B cell (primary cell): ENCODE data around the gene CTIF. TPM values are rescaled to one million over a fixed set of nuclear protein-coding genes. Genes with fewer than 3 reads are reported as not detected.

Experiments
- ATAC-seq: fragments of 200-7000 bp; cut with Tn5 transposase; one replicate; pipeline ENCODE4 v1.10.0; 2021; ENCODE audit warnings: low read depth, mild to moderate bottlenecking, moderate number of reproducible peaks, moderate library complexity
- CTCF ChIA-PET: fragments of 350-600 bp; sonication (Branson Sonifier 250); formaldehyde crosslinking; loops from one replicate; lab custom pipeline; 2021; ENCODE audit warnings: antibody characterized with exemption, inconsistent platforms; lab: Charles Lee
- POLR2A ChIA-PET: fragments of 350-600 bp; sonication (Branson Sonifier 250); formaldehyde crosslinking; loops from one replicate; lab custom pipeline; 2021; ENCODE audit warnings: antibody characterized with exemption; lab: Charles Lee
- DNase-seq: peaks from one replicate; pipeline ENCODE4 v3.0.0; 2013
- H2AFZ ChIP-seq: 2 replicates; pipeline ENCODE4 v1.6.1; 2012; ENCODE audit warnings: mild to moderate bottlenecking, low read depth, low read length; ENCODE audit not compliant: insufficient read depth, poor library complexity, severe bottlenecking
- H3K27ac ChIP-seq, 2 donors: 1 replicate in 1 of 2; 2 replicates in 1 of 2; pipeline ENCODE4 v1.5.1; 2012 to 2013; ENCODE audit warnings: low read length in 2 of 2, mild to moderate bottlenecking in 2 of 2, moderate library complexity in 1 of 2
- H3K27me3 ChIP-seq, 4 experiments: fragments of 200-600 bp in 1 of 4; sonication (generic) in 1 of 4; replicated peaks in 1 of 4; 1 replicate in 2 of 4; 2 replicates in 2 of 4; pipeline versions ENCODE4 v1.6.1 to v1.7.0; 2013 to 2016; ENCODE audit warnings: low read length in 3 of 4, mild to moderate bottlenecking in 2 of 4, mixed read lengths in 1 of 4, moderate library complexity in 1 of 4; ENCODE audit not compliant: insufficient read depth in 4 of 4, control insufficient read depth in 3 of 4; ENCODE audit errors: control extremely low read depth in 1 of 4
- H3K36me3 ChIP-seq, 2 experiments: replicated peaks in 1 of 2; 1 replicate in 1 of 2; 2 replicates in 1 of 2; pipeline versions ENCODE4 v1.6.1 to v1.7.1; 2013; ENCODE audit warnings: low read length in 1 of 2; ENCODE audit not compliant: insufficient read depth in 2 of 2, control insufficient read depth in 1 of 2; ENCODE audit errors: control extremely low read depth in 1 of 2, extremely low read depth in 1 of 2
- H3K4me1 ChIP-seq, 2 donors: fragments of 200-600 bp in 1 of 2; sonication (generic) in 1 of 2; 1 replicate in 1 of 2; 2 replicates in 1 of 2; pipeline versions ENCODE4 v1.5.1 to v1.6.1; 2013 to 2017; ENCODE audit warnings: low read length in 2 of 2; ENCODE audit not compliant: control insufficient read depth in 2 of 2, insufficient read depth in 2 of 2
- H3K4me2 ChIP-seq: replicated peaks from 2 replicates; pipeline ENCODE3; 2012; ENCODE audit warnings: mild to moderate bottlenecking, low read depth, low read length; ENCODE audit not compliant: poor library complexity, severe bottlenecking
- H3K4me3 ChIP-seq, 5 experiments: fragments of 200-600 bp in 1 of 5; sonication (generic) in 1 of 5; 1 replicate in 3 of 5; 2 replicates in 2 of 5; pipeline versions ENCODE4 v1.5.1 to v1.7.0; 2011 to 2016; ENCODE audit warnings: low read length in 4 of 5, mild to moderate bottlenecking in 4 of 5, low read depth in 2 of 5, control low read depth in 1 of 5, moderate library complexity in 1 of 5; ENCODE audit not compliant: insufficient read depth in 1 of 5; ENCODE audit errors: control extremely low read depth in 1 of 5, extremely low read depth in 1 of 5
- H3K79me2 ChIP-seq: fragments of 200-600 bp; sonication (generic); one replicate; pipeline ENCODE4 v1.6.0; 2016; ENCODE audit warnings: low read length; ENCODE audit not compliant: control insufficient read depth, insufficient read depth
- H3K9ac ChIP-seq: fragments of 200-600 bp; sonication (generic); 2 replicates; pipeline ENCODE4 v1.6.1; 2017; ENCODE audit warnings: mild to moderate bottlenecking, low read length, moderate library complexity
- H3K9me3 ChIP-seq, 3 donors: one replicate each; pipeline versions ENCODE4 v1.6.1 to v1.7.1; 2013; ENCODE audit warnings: low read length in 2 of 3; ENCODE audit not compliant: control insufficient read depth in 2 of 3, insufficient read depth in 1 of 3; ENCODE audit errors: control extremely low read depth in 1 of 3
- H4K20me1 ChIP-seq: 2 replicates; pipeline ENCODE4 v1.6.0; 2012; ENCODE audit warnings: mild to moderate bottlenecking, low read length; ENCODE audit not compliant: insufficient read depth, control insufficient read depth, poor library complexity, severe bottlenecking
- H3K27ac Mint-ChIP-seq: one replicate; pipeline ENCODE4 v1.8.0; 2021; ENCODE audit warnings: mixed read lengths
- H3K27me3 Mint-ChIP-seq: one replicate; pipeline ENCODE4 v1.8.0; 2021; ENCODE audit warnings: mixed read lengths
- H3K4me1 Mint-ChIP-seq: one replicate; pipeline ENCODE4 v1.8.0; 2021; ENCODE audit warnings: mixed read lengths
- H3K4me3 Mint-ChIP-seq: one replicate; pipeline ENCODE4 v1.8.0; 2021; ENCODE audit warnings: mixed read lengths
- H3K9me3 Mint-ChIP-seq: one replicate; pipeline ENCODE4 v1.8.0; 2022; ENCODE audit warnings: mixed read lengths; ENCODE audit not compliant: insufficient read depth
- EZH2 ChIP-seq: IDR thresholded peaks from 2 replicates; pipeline ENCODE4 v1.6.1; 2012; ENCODE audit warnings: borderline replicate concordance, low read depth, mild to moderate bottlenecking, moderate library complexity, low read length; ENCODE audit not compliant: insufficient read depth, poor library complexity, severe bottlenecking
- WGBS: methylation state at CpG from one replicate; pipeline ENCODE4 v1.1.5; 2013; ENCODE audit warnings: missing lambda C conversion rate; ENCODE audit not compliant: insufficient coverage; 5-methylcytosine and 5-hydroxymethylcytosine counted together
- intact Hi-C: fragments of 100-400 bp; cut with micrococcal nuclease; formaldehyde crosslinking; loops from one replicate; pipeline ENCODE4 v1.10.0; 2022
- polyA plus RNA-seq: library from polyadenylated mRNA; depleted of rRNA; stranded (reverse); fragments of >200 nt; gene quantifications from 2 replicates; pipeline ENCODE4 v1.2.3, GENCODE V29; 2012
- total RNA-seq, 2 donors: library from RNA; stranded (reverse); fragments of 120-200 nt in 1 of 2; gene quantifications; 1 replicate in 1 of 2; 2 replicates in 1 of 2; pipeline versions ENCODE4 v1.2.3 to v1.2.4, GENCODE V29; 2013 to 2022
- TF ChIP-seq, protein P1 (sequence below): fragments of 200-600 bp; IDR thresholded peaks from one replicate; pipeline ENCODE4 v1.8.0; 2022; ENCODE audit warnings: antibody characterized with exemption, mild to moderate bottlenecking

CTIF gene
- total and polyA plus RNA-seq, 2 donors (not counting 1 experiment from before 2014, with no cell fraction given): 3.6 to 16.2 TPM

DNA sequence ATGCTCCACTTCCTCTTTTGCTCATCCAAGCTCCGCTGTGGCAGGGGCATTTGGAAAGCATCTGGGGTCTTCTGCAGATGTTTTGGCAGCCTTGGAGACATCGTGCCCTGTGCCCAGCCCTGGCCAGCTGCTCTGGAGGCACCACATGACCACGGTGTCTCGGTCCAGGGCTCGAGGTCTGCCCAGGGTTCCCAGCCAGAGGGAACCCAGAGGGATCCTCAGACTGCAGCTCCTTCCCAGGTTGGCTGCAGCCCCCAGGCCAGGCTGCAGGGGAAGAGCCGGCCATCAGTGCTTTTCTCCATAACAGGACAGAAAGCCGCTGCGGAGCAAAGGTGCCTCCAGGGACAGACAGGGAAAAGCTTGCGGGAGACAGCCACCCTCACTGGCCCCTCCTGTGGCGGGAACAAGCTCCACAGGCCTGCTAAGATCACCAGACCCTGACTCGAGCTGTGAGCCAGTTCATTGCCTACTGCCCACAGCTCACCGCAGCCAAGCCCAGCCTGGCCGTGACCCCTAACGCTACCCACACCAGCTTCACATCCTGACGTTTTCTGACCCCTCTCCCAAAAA is 337.2 kb downstream of the CTIF start:
- no peaks in the 10 kb centered on the region for H3K9me3 ChIP-seq
- no peak for TF ChIP-seq EZH2
- TF ChIP-seq, protein P1, sequence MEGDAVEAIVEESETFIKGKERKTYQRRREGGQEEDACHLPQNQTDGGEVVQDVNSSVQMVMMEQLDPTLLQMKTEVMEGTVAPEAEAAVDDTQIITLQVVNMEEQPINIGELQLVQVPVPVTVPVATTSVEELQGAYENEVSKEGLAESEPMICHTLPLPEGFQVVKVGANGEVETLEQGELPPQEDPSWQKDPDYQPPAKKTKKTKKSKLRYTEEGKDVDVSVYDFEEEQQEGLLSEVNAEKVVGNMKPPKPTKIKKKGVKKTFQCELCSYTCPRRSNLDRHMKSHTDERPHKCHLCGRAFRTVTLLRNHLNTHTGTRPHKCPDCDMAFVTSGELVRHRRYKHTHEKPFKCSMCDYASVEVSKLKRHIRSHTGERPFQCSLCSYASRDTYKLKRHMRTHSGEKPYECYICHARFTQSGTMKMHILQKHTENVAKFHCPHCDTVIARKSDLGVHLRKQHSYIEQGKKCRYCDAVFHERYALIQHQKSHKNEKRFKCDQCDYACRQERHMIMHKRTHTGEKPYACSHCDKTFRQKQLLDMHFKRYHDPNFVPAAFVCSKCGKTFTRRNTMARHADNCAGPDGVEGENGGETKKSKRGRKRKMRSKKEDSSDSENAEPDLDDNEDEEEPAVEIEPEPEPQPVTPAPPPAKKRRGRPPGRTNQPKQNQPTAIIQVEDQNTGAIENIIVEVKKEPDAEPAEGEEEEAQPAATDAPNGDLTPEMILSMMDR: no peak
- no peaks in the 10 kb centered on the region for H4K20me1 ChIP-seq
- intact Hi-C loops: no loop called here
- Mint-ChIP-seq H3K4me3 (no peak overlapping the region), H3K27ac (no peak overlapping the region), H3K9me3 (no peaks in the 10 kb centered on the region), H3K4me1 (no peaks in the 10 kb centered on the region), H3K27me3 (peaks cover 4% of the 10 kb centered on the region)
- 62% methylated on average over 15 of the region's 15 CpGs for WGBS
- peaks cover 0 to 2% (median 0%) of the 10 kb centered on the region in 4 experiments for H3K27me3 ChIP-seq
- CTCF ChIA-PET: interaction anchor here (0.9 kb wide), 1 partner anchor 17 kb away, joined by 3 read pairs; no protein-coding TSS in a partner anchor
- POLR2A ChIA-PET: no interaction called here
- no peak for ATAC-seq
- no peak overlapping the region for H2AFZ ChIP-seq
- H3K79me2 ChIP-seq: no peaks in the 10 kb centered on the region
- H3K4me2 ChIP-seq: no peak overlapping the region
- no peaks in the 10 kb centered on the region for H3K36me3 ChIP-seq
- H3K9ac ChIP-seq: no peak overlapping the region
- peaks cover 0 to 4% of the 10 kb centered on the region in 2 donors for H3K4me1 ChIP-seq
- no peak overlapping the region for H3K4me3 ChIP-seq
- no peak overlapping the region for H3K27ac ChIP-seq
- no peak for DNase-seq

GRCh38 chr18:48876590-48876989 is 337.8 kb downstream of the CTIF start:
- H2AFZ ChIP-seq: no peak overlapping the region
- DNase-seq: no peak
- no peak overlapping the region for H3K27ac Mint-ChIP-seq
- H3K36me3 ChIP-seq: no peaks in the 10 kb centered on the region
- peaks cover 4% of the 10 kb centered on the region for H3K27me3 Mint-ChIP-seq
- H3K27me3 ChIP-seq: peaks cover 0 to 2% (median 0%) of the 10 kb centered on the region in 4 experiments
- TF ChIP-seq, protein P1: no peak
- H3K4me3 ChIP-seq: no peak overlapping the region
- no peaks in the 10 kb centered on the region for H3K79me2 ChIP-seq
- ChIA-PET CTCF (interaction anchor here (0.9 kb wide), 1 partner anchor 16 kb away, joined by 3 read pairs; no protein-coding TSS in a partner anchor), POLR2A (no interaction called here)
- H3K9ac ChIP-seq: no peak overlapping the region
- 88% methylated on average over 3 of the region's 6 CpGs for WGBS
- H3K9me3 ChIP-seq: no peaks in the 10 kb centered on the region
- ATAC-seq: no peak
- H3K9me3 Mint-ChIP-seq: no peaks in the 10 kb centered on the region
- no peak overlapping the region for H3K4me3 Mint-ChIP-seq
- H3K27ac ChIP-seq: no peak overlapping the region
- H4K20me1 ChIP-seq: no peaks in the 10 kb centered on the region
- H3K4me1 ChIP-seq: peaks cover 0 to 2% of the 10 kb centered on the region in 2 donors
- intact Hi-C loops: no loop called here
- no peak overlapping the region for H3K4me2 ChIP-seq
- H3K4me1 Mint-ChIP-seq: no peaks in the 10 kb centered on the region
